HepG2 (cell line): ENCODE data around the gene FAM193A. TPM values are rescaled to one million over a fixed set of nuclear protein-coding genes. Genes with fewer than 3 reads are reported as not detected.

Experiments used
- HDAC1 ChIP-seq: sonication (generic); formaldehyde crosslinking; IDR thresholded peaks from 2 replicates; pipeline ENCODE4 v1.5.1; 2020; ENCODE audit warnings: mild to moderate bottlenecking, missing genetic modification reagents
- HIVEP1 ChIP-seq: sonication (generic); formaldehyde crosslinking; IDR thresholded peaks from 2 replicates; pipeline ENCODE4 v1.4.0; 2020; ENCODE audit warnings: mild to moderate bottlenecking, missing genetic modification reagents
- MTF2 ChIP-seq: sonication (generic); formaldehyde crosslinking; IDR thresholded peaks from 2 replicates; pipeline ENCODE4 v1.5.0; 2020; ENCODE audit warnings: missing genetic modification reagents, borderline replicate concordance
- SMAD1 ChIP-seq: sonication (generic); formaldehyde crosslinking; IDR thresholded peaks from 2 replicates; pipeline ENCODE4 v1.4.0; 2020; ENCODE audit warnings: missing genetic modification reagents, low read depth, mild to moderate bottlenecking, borderline replicate concordance
- ZNF160 ChIP-seq: sonication (generic); formaldehyde crosslinking; IDR thresholded peaks from 2 replicates; pipeline ENCODE4 v1.8.0; 2022; ENCODE audit warnings: mild to moderate bottlenecking, inconsistent platforms, missing genetic modification reagents
- ZNF224 ChIP-seq: sonication (generic); formaldehyde crosslinking; IDR thresholded peaks from 2 replicates; pipeline ENCODE4 v1.5.0; 2020; ENCODE audit warnings: mild to moderate bottlenecking, missing genetic modification reagents
- ZNF501 ChIP-seq: sonication (generic); formaldehyde crosslinking; IDR thresholded peaks from 2 replicates; pipeline ENCODE4 v1.5.1; 2020; ENCODE audit warnings: mild to moderate bottlenecking, moderate library complexity, missing genetic modification reagents
- ZNF678 ChIP-seq: sonication (generic); formaldehyde crosslinking; IDR thresholded peaks from 2 replicates; pipeline ENCODE4 v1.4.0; 2020; ENCODE audit warnings: mild to moderate bottlenecking, missing genetic modification reagents
- ZNF768 ChIP-seq: sonication (generic); formaldehyde crosslinking; IDR thresholded peaks from 2 replicates; pipeline ENCODE4 v1.4.0; 2020; ENCODE audit warnings: missing genetic modification reagents
- polyA plus RNA-seq, 8 experiments: library from polyadenylated mRNA; depleted of rRNA in 3 of 8; stranded (reverse) in 7 of 8; unstranded in 1 of 8; fragments of >200 nt; fragmentation: Illumina TruSeq in 4 of 8; extraction: Trizol in 4 of 8; gene quantifications; 2 replicates each; pipeline versions ENCODE4 v1.2.1 to v1.2.3, GENCODE V29; 2011 to 2016; ENCODE audit warnings: low read depth in 4 of 8, missing spikeins in 1 of 8, mixed read lengths in 1 of 8; ENCODE audit not compliant: insufficient read depth in 1 of 8
- total RNA-seq, 5 experiments: library from RNA; depleted of rRNA; stranded (reverse); fragments of >200 nt; fragmentation: Illumina TruSeq; extraction: Trizol; gene quantifications; 2 replicates each; pipeline ENCODE4 v1.2.3, GENCODE V29; 2016; ENCODE audit warnings: low read depth in 1 of 5
- TF ChIP-seq, protein P1 (sequence below): sonication (generic); formaldehyde crosslinking; IDR thresholded peaks from 2 replicates; pipeline ENCODE4 v1.8.1; 2023; ENCODE audit warnings: mild to moderate bottlenecking, moderate library complexity, missing genetic modification reagents
- TF ChIP-seq, protein P2 (sequence below): sonication (generic); formaldehyde crosslinking; IDR thresholded peaks from 2 replicates; pipeline ENCODE4 v1.5.1; 2020; ENCODE audit warnings: mild to moderate bottlenecking, missing genetic modification reagents, borderline replicate concordance
- TF ChIP-seq, protein P3 (sequence below): sonication (generic); formaldehyde crosslinking; IDR thresholded peaks from 2 replicates; pipeline ENCODE4 v1.5.1; 2020; ENCODE audit warnings: mild to moderate bottlenecking, missing genetic modification reagents

The FAM193A gene
- total and polyA plus RNA-seq, 2 of the 13 experiments (the other 11 are each of a cell fraction or from before 2014, with no cell fraction given) = 5.7 to 8.7 TPM

DNA sequence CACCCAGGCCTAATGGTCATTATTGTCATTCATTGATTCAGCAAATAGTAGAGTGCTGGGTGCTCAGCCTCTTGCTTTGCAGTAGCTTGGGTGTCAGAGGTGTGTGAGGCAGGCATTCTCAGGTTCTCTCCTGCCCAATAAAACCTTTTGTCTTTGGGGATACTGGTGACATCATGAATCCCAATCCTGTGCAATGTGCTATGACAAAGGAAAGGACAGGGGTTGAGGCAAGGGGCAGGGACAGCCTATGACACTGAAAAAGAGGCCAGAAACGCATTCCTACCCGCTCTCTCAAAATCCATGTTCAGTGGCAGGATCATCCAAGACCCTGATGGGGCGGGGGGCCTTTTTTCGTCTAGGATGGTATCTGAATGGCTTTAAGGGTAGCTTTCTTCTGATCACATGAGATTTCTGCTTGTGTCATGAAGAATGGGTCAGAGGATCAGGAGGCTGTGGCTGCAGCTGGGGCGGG, 1.5 kb upstream of the FAM193A start (continued):
- TF ChIP-seq, protein P1, sequence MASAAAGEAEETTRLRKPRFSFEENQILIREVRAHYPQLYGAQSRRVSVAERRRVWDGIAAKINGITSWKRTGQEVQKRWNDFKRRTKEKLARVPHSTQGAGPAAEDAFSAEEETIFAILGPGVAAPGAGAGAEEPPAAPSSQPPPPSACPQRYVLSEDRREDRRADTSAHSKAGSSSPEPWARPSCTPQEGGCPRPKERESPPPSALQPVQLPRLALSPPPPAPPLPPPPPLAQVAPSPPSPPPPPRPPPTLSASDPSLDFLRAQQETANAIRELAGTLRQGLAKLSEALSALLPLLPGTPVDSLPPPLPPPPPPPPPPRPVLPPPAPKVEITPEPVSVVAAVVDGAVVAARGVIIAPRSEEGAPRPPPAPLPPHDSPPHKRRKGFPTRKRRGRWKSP = peak; percentile 53; the same call in 1 of the 2 replicates
- TF ChIP-seq ZNF678 (CRISPR knock-in tag) (no peak), ZNF768 (CRISPR knock-in tag) (no peak), ZNF160 (CRISPR knock-in tag) (0 out of 2 replicates have a peak, but pooled peaks have one; percentile 32), MTF2 (0 out of 2 replicates have a peak, but pooled peaks have one; percentile 13), SMAD1 (CRISPR knock-in tag) (0 out of 2 replicates have a peak, but pooled peaks have one; percentile 49), HDAC1 (CRISPR knock-in tag) (peak; percentile 25; the same call in 1 of the 2 replicates), HIVEP1 (CRISPR knock-in tag) (no peak), ZNF224 (CRISPR knock-in tag) (0 out of 2 replicates have a peak, but pooled peaks have one; percentile 64), ZNF501 (CRISPR knock-in tag) (0 out of 2 replicates have a peak, but pooled peaks have one; percentile 11)
- TF ChIP-seq, protein P2, sequence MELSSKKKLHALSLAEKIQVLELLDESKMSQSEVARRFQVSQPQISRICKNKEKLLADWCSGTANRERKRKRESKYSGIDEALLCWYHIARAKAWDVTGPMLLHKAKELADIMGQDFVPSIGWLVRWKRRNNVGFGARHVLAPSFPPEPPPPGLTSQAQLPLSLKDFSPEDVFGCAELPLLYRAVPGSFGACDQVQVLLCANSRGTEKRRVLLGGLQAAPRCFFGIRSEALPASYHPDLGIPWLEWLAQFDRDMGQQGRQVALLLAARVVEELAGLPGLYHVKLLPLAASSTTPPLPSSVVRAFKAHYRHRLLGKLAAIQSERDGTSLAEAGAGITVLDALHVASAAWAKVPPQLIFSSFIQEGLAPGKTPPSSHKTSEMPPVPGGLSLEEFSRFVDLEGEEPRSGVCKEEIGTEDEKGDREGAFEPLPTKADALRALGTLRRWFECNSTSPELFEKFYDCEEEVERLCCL = no peak
- TF ChIP-seq, protein P3, sequence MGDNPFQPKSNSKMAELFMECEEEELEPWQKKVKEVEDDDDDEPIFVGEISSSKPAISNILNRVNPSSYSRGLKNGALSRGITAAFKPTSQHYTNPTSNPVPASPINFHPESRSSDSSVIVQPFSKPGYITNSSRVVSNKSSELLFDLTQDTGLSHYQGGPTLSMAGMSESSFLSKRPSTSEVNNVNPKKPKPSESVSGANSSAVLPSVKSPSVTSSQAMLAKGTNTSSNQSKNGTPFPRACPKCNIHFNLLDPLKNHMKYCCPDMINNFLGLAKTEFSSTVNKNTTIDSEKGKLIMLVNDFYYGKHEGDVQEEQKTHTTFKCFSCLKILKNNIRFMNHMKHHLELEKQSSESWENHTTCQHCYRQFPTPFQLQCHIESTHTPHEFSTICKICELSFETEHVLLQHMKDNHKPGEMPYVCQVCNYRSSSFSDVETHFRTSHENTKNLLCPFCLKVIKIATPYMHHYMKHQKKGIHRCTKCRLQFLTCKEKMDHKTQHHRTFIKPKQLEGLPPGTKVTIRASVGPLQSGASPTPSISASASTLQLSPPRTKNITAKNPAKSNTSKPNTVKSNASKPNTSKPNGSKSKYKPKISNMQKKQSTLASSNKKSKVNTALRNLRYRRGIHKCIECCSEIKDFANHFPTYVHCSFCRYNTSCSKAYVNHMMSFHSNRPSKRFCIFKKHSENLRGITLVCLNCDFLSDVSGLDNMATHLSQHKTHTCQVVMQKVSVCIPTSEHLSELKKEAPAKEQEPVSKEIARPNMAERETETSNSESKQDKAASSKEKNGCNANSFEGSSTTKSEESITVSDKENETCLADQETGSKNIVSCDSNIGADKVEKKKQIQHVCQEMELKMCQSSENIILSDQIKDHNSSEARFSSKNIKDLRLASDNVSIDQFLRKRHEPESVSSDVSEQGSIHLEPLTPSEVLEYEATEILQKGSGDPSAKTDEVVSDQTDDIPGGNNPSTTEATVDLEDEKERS (CRISPR knock-in tag) = no peak
- TF ChIP-seq, all 625 proteins: peak for 13
